Measurements from ENCODE around the gene CCNF.

GRCh38 chr16:2392025-2392424 lies 37.2 kb upstream of the CCNF start:
- TF ChIP-seq, protein P1, sequence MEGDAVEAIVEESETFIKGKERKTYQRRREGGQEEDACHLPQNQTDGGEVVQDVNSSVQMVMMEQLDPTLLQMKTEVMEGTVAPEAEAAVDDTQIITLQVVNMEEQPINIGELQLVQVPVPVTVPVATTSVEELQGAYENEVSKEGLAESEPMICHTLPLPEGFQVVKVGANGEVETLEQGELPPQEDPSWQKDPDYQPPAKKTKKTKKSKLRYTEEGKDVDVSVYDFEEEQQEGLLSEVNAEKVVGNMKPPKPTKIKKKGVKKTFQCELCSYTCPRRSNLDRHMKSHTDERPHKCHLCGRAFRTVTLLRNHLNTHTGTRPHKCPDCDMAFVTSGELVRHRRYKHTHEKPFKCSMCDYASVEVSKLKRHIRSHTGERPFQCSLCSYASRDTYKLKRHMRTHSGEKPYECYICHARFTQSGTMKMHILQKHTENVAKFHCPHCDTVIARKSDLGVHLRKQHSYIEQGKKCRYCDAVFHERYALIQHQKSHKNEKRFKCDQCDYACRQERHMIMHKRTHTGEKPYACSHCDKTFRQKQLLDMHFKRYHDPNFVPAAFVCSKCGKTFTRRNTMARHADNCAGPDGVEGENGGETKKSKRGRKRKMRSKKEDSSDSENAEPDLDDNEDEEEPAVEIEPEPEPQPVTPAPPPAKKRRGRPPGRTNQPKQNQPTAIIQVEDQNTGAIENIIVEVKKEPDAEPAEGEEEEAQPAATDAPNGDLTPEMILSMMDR (conservative IDR thresholded peaks at IDR 0.05; ENCODE audit: low read depth, low read length): no peak
- TF ChIP-seq MXI1 (IDR thresholded peaks at IDR 0.05; ENCODE audit: borderline replicate concordance, low read depth, low read length): no peak
- no peak for TF ChIP-seq POLR2A (IDR thresholded peaks at IDR 0.05; ENCODE audit: low read depth, low read length)
- TF ChIP-seq NFE2L2 (IDR thresholded peaks at IDR 0.05; ENCODE audit: low read depth, low read length): no peak
- TF ChIP-seq FOS (IDR thresholded peaks at IDR 0.05; ENCODE audit: low read depth, low read length): no peak
- no peak for TF ChIP-seq SMC3 (IDR thresholded peaks at IDR 0.05; ENCODE audit: low read depth, low read length)
- no peak for TF ChIP-seq USF2 (IDR thresholded peaks at IDR 0.05; ENCODE audit: low read depth, low read length)

All from IMR-90 (cell line).